ENCODE results near the gene NUP155.
"Not testable (repeated sequence)": the region's sequence is repeated elsewhere in the genome, so short reads cannot be mapped to it uniquely, and the experiment has no call there.

The NUP155 gene

DNA sequence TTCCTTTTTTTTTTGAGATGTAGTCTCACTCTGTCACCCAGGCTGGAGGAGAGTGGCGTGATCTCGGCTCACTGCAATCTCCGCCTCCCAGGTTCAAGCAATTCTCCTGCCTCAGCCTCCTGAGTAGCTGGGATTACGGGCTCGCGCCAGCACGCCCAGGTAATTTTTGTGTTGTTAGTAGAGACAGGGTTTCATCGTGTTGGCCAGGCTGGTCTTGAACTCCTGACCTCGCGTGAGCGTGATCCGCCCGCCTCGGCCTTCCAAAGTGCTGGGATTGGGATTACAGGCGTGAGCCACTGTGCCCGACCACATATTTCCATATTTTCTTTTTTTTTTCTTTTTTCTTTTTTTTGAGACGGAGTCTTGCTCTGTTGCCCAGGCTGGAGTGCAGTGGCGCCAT, 28.2 kb downstream of the NUP155 start:
- H3K27me3 ChIP-seq (ENCODE audit: control insufficient read depth in 1 of 2, insufficient read depth in 1 of 2, low read length in 2 of 2); H3K9ac ChIP-seq (ENCODE audit: low read length); H2BK12ac ChIP-seq (ENCODE audit: low read length in 2 of 2); H3K27ac ChIP-seq (ENCODE audit: low read length, poor library complexity, severe bottlenecking); H2BK5ac ChIP-seq (ENCODE audit: low read depth, low read length, poor library complexity, severe bottlenecking); DNase-seq; H3K9me3 ChIP-seq (ENCODE audit: control insufficient read depth, low read length); H3K4me2 ChIP-seq (ENCODE audit: low read length, poor library complexity, severe bottlenecking); H3K14ac ChIP-seq (ENCODE audit: low read length in 2 of 2); H3K18ac ChIP-seq (ENCODE audit: low read depth in 1 of 2, low read length in 2 of 2); H2AK5ac ChIP-seq (ENCODE audit: low read length, severe bottlenecking); H2BK15ac ChIP-seq (ENCODE audit: low read depth, poor library complexity, severe bottlenecking); H3K4ac ChIP-seq (ENCODE audit: low read depth in 1 of 2, low read length in 2 of 2); H2BK120ac ChIP-seq (ENCODE audit: low read depth, low read length); H4K91ac ChIP-seq (ENCODE audit: low read length); H3K23ac ChIP-seq (ENCODE audit: low read length in 2 of 2); H3K4me3 ChIP-seq (ENCODE audit: insufficient read depth in 1 of 2, low read depth in 1 of 2, low read length in 2 of 2); H2AFZ ChIP-seq (ENCODE audit: low read depth, low read length); H3K4me1 ChIP-seq (ENCODE audit: control insufficient read depth, insufficient read depth, low read depth, low read length); H4K8ac ChIP-seq (ENCODE audit: low read length): not testable (repeated sequence)
- H3K36me3 ChIP-seq (ENCODE audit: control insufficient read depth in 1 of 2, insufficient read depth in 2 of 2, low read depth in 1 of 2, low read length in 2 of 2), result peaks cover 47 to 77% of the 10 kb centered on the region in 2 experiments
- H3K79me1 ChIP-seq (replicated peaks; ENCODE audit: low read length, poor library complexity, severe bottlenecking), result peaks cover 15% of the 10 kb centered on the region
- WGBS, result 96% methylated on average over 18 of the region's 18 CpGs

DNA sequence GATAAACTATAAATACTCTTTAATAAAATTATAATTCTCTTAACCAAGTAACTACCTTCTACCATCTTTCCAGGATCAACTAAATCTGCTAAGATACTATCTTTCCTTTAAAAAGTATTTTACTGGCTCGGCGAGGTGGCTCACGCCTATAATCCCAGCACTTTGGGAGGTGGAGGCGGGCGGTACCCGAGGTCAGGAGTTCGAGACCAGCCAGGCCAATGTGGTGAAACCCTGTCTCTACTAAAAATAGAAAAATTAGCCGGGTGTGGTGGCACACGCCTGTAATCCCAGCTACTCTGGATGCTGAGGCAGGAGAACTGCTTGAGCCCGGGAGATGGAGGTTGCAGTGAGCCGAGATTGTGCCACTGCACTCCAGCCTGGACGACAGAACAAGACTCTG, 36.2 kb downstream of the NUP155 start:
- not testable (repeated sequence) for H3K9me3 ChIP-seq (ENCODE audit: control insufficient read depth, low read length); H3K4me2 ChIP-seq (ENCODE audit: low read length, poor library complexity, severe bottlenecking); H2BK5ac ChIP-seq (ENCODE audit: low read depth, low read length, poor library complexity, severe bottlenecking); H3K9ac ChIP-seq (ENCODE audit: low read length); H3K14ac ChIP-seq (ENCODE audit: low read length in 2 of 2); H3K23ac ChIP-seq (ENCODE audit: low read length in 2 of 2); DNase-seq; H2BK12ac ChIP-seq (ENCODE audit: low read length in 2 of 2); H2BK15ac ChIP-seq (ENCODE audit: low read depth, poor library complexity, severe bottlenecking); H2BK120ac ChIP-seq (ENCODE audit: low read depth, low read length); H2AK5ac ChIP-seq (ENCODE audit: low read length, severe bottlenecking); H4K91ac ChIP-seq (ENCODE audit: low read length); H3K4me1 ChIP-seq (ENCODE audit: control insufficient read depth, insufficient read depth, low read depth, low read length); H3K4ac ChIP-seq (ENCODE audit: low read depth in 1 of 2, low read length in 2 of 2); H3K18ac ChIP-seq (ENCODE audit: low read depth in 1 of 2, low read length in 2 of 2); H3K27ac ChIP-seq (ENCODE audit: low read length, poor library complexity, severe bottlenecking); H3K27me3 ChIP-seq (ENCODE audit: control insufficient read depth in 1 of 2, insufficient read depth in 1 of 2, low read length in 2 of 2); H2AFZ ChIP-seq (ENCODE audit: low read depth, low read length); H4K8ac ChIP-seq (ENCODE audit: low read length); H3K4me3 ChIP-seq (ENCODE audit: insufficient read depth in 1 of 2, low read depth in 1 of 2, low read length in 2 of 2)
- WGBS, result 98% methylated on average over 10 of the region's 12 CpGs
- Histone ChIP-seq H3K36me3 (ENCODE audit: control insufficient read depth in 1 of 2, insufficient read depth in 2 of 2, low read depth in 1 of 2, low read length in 2 of 2) (peaks cover 31 to 81% of the 10 kb centered on the region in 2 experiments), H3K79me1 (replicated peaks; ENCODE audit: low read length, poor library complexity, severe bottlenecking) (peaks cover 21% of the 10 kb centered on the region)

DNA sequence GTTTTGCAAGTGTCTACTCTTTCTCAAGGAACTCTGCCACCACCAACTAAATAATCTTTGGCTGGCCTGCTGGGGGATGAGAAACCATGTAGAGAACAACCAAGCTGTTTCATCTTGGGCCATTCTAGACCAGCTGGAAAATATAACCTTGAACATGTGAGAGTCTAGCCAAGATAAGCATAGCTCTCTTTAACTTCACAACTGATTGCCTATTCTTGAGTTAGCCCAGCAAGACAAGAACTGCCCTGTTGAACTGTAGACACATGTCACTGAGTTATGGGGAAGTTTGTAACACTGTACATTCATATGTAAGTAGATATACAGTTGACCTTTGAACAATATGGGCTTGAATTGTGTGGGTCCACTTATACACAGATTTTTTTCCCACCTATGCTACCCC, 44.4 kb downstream of the NUP155 start:
- Histone ChIP-seq H2BK5ac (ENCODE audit: low read depth, low read length, poor library complexity, severe bottlenecking) (no peak overlapping the region), H3K18ac (ENCODE audit: low read depth in 1 of 2, low read length in 2 of 2) (no peak overlapping the region), H3K9me3 (ENCODE audit: control insufficient read depth, low read length) (no peaks in the 10 kb centered on the region), H3K4me2 (ENCODE audit: low read length, poor library complexity, severe bottlenecking) (no peak overlapping the region), H3K23ac (ENCODE audit: low read length in 2 of 2) (no peak overlapping the region), H3K9ac (ENCODE audit: low read length) (no peak overlapping the region), H2BK15ac (ENCODE audit: low read depth, poor library complexity, severe bottlenecking) (no peak overlapping the region), H3K36me3 (ENCODE audit: control insufficient read depth in 1 of 2, insufficient read depth in 2 of 2, low read depth in 1 of 2, low read length in 2 of 2) (peaks cover 24 to 86% of the 10 kb centered on the region in 2 experiments), H3K79me1 (replicated peaks; ENCODE audit: low read length, poor library complexity, severe bottlenecking) (peaks cover 6% of the 10 kb centered on the region), H2BK120ac (ENCODE audit: low read depth, low read length) (no peak overlapping the region), H3K4me3 (ENCODE audit: insufficient read depth in 1 of 2, low read depth in 1 of 2, low read length in 2 of 2) (no peak overlapping the region), H2AFZ (ENCODE audit: low read depth, low read length) (no peak overlapping the region), H3K27ac (ENCODE audit: low read length, poor library complexity, severe bottlenecking) (no peak overlapping the region), H3K27me3 (ENCODE audit: control insufficient read depth in 1 of 2, insufficient read depth in 1 of 2, low read length in 2 of 2) (no peaks in the 10 kb centered on the region), H2BK12ac (ENCODE audit: low read length in 2 of 2) (no peak overlapping the region), H2AK5ac (ENCODE audit: low read length, severe bottlenecking) (no peak overlapping the region), H4K91ac (ENCODE audit: low read length) (no peak overlapping the region), H3K4ac (ENCODE audit: low read depth in 1 of 2, low read length in 2 of 2) (no peak overlapping the region), H3K4me1 (ENCODE audit: control insufficient read depth, insufficient read depth, low read depth, low read length) (no peaks in the 10 kb centered on the region), H4K8ac (ENCODE audit: low read length) (no peak overlapping the region), H3K14ac (ENCODE audit: low read length in 2 of 2) (no peak overlapping the region)
- no peak for DNase-seq

DNA sequence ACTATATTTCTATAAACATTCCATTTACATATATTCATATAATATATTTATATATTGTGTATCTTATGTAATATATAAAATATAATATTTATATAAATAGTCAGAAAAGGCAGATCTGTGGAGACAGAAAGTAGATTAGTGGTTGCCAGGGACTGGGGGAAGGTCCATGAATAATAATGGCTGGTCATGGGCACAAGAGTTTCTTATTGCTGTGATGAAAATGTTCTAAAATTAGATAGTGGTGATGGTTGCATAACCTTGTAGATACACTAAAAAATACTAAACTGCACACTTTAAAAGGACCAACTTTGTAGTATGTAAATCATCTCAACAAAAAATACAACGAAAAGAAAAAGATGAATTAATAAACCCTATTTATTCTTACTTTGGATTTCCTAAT, 47.3 kb downstream of the NUP155 start:
- Histone ChIP-seq H3K14ac (ENCODE audit: low read length in 2 of 2) (no peak overlapping the region), H3K23ac (ENCODE audit: low read length in 2 of 2) (no peak overlapping the region), H2BK15ac (ENCODE audit: low read depth, poor library complexity, severe bottlenecking) (no peak overlapping the region), H3K4me3 (ENCODE audit: insufficient read depth in 1 of 2, low read depth in 1 of 2, low read length in 2 of 2) (no peak overlapping the region), H4K91ac (ENCODE audit: low read length) (no peak overlapping the region), H3K79me1 (replicated peaks; ENCODE audit: low read length, poor library complexity, severe bottlenecking) (peaks cover 10% of the 10 kb centered on the region), H3K18ac (ENCODE audit: low read depth in 1 of 2, low read length in 2 of 2) (no peak overlapping the region), H3K4me1 (ENCODE audit: control insufficient read depth, insufficient read depth, low read depth, low read length) (no peaks in the 10 kb centered on the region), H3K27me3 (ENCODE audit: control insufficient read depth in 1 of 2, insufficient read depth in 1 of 2, low read length in 2 of 2) (no peaks in the 10 kb centered on the region), H3K36me3 (ENCODE audit: control insufficient read depth in 1 of 2, insufficient read depth in 2 of 2, low read depth in 1 of 2, low read length in 2 of 2) (peaks cover 30 to 87% of the 10 kb centered on the region in 2 experiments), H2BK5ac (ENCODE audit: low read depth, low read length, poor library complexity, severe bottlenecking) (no peak overlapping the region), H3K9ac (ENCODE audit: low read length) (no peak overlapping the region), H2BK120ac (ENCODE audit: low read depth, low read length) (no peak overlapping the region), H2BK12ac (ENCODE audit: low read length in 2 of 2) (no peak overlapping the region), H2AK5ac (ENCODE audit: low read length, severe bottlenecking) (no peak overlapping the region), H3K9me3 (ENCODE audit: control insufficient read depth, low read length) (no peaks in the 10 kb centered on the region), H3K4ac (ENCODE audit: low read depth in 1 of 2, low read length in 2 of 2) (no peak overlapping the region), H2AFZ (ENCODE audit: low read depth, low read length) (no peak overlapping the region), H3K4me2 (ENCODE audit: low read length, poor library complexity, severe bottlenecking) (no peak overlapping the region), H3K27ac (ENCODE audit: low read length, poor library complexity, severe bottlenecking) (no peak overlapping the region), H4K8ac (ENCODE audit: low read length) (no peak overlapping the region)
- DNase-seq, result no peak
- WGBS, result 100% methylated on average over 1 of the region's 1 CpG

Measured in mesenchymal stem cell (in vitro differentiated cells and primary cell).